Stomach (tissue), 9 donors: ENCODE measurements around the gene VMP1. TPM values are rescaled to one million over a fixed set of nuclear protein-coding genes. Genes with fewer than 3 reads are reported as not detected.
A peak's percentile ranks its signal among the peaks of the same experiment; 100 is the strongest.

Source experiments
- DNase-seq, 2 donors: peaks; one replicate each; pipeline versions ENCODE4 v3.0.0 to v3.0.0-alpha.2; 2013 to 2019
- H3K27ac ChIP-seq, 5 donors: fragments of 200-600 bp in 4 of 5; sonication (generic) in 4 of 5; one replicate each; pipeline ENCODE4 v1.5.1; 2013 to 2019; ENCODE audit warnings: mild to moderate bottlenecking in 1 of 5, moderate library complexity in 1 of 5
- H3K27me3 ChIP-seq, 3 donors: fragments of 200-600 bp; sonication (generic); one replicate each; pipeline ENCODE4 v1.5.1; 2017 to 2019; ENCODE audit warnings: mixed run types in 1 of 3
- H3K36me3 ChIP-seq, 4 donors: fragments of 200-600 bp; sonication (generic); 1 replicate in 3 of 4; 2 replicates in 1 of 4; pipeline ENCODE4 v1.5.1; 2016 to 2019
- H3K4me1 ChIP-seq, 4 donors: fragments of 200-600 bp; sonication (generic); one replicate each; pipeline ENCODE4 v1.5.1; 2016 to 2019
- H3K4me3 ChIP-seq, 4 donors: fragments of 200-600 bp; sonication (generic) in 3 of 4; one replicate each; pipeline ENCODE4 v1.5.1; 2016 to 2019; ENCODE audit warnings: mild to moderate bottlenecking in 1 of 4
- H3K9me3 ChIP-seq, 4 donors: fragments of 200-600 bp; sonication (generic); one replicate each; pipeline ENCODE4 v1.5.1; 2016 to 2019
- EP300 ChIP-seq: sonication (generic); formaldehyde crosslinking; IDR thresholded peaks from one replicate; pipeline ENCODE4 v1.6.1; 2017; ENCODE audit warnings: antibody characterized with exemption
- POLR2A ChIP-seq, 4 donors: fragments of 450-650 bp; IDR thresholded peaks; one replicate each; pipeline ENCODE4 v1.6.1; 2016; ENCODE audit warnings: antibody characterized with exemption in 4 of 4, control low read depth in 2 of 4, mild to moderate bottlenecking in 1 of 4, moderate library complexity in 1 of 4
- POLR2AphosphoS5 ChIP-seq, 3 donors: sonication (generic); formaldehyde crosslinking; IDR thresholded peaks; one replicate each; pipeline ENCODE4 v1.6.1; 2016; ENCODE audit warnings: antibody characterized with exemption in 3 of 3
- WGBS, 5 donors: extraction: QIAGEN DNeasy Blood & Tissue Kit in 3 of 5; methylation state at CpG; one replicate each; pipeline versions ENCODE4 v1.1.5 to v1.1.7; 2013 to 2018; 5-methylcytosine and 5-hydroxymethylcytosine counted together
- intact Hi-C: fragments of 100-400 bp; cut with DNase I; formaldehyde crosslinking; loops from one replicate; pipeline ENCODE4 v1.15.1; 2023; ENCODE audit warnings: low total_unique reads
- polyA plus RNA-seq, 3 donors: library from polyadenylated mRNA; stranded (reverse); fragments of 200-250 nt; gene quantifications; one replicate each; pipeline ENCODE4 v1.2.3, GENCODE V29; 2013
- total RNA-seq, 5 donors: library from RNA; depleted of rRNA; stranded (reverse); fragments of >200 nt; gene quantifications; one replicate each; pipeline versions ENCODE4 v1.1.0 to v1.2.3, GENCODE V29; 2014 to 2016
- TF ChIP-seq, protein P1 (sequence below), 7 experiments: fragments of 450-650 bp in 4 of 7; fragments of 200-600 bp in 3 of 7; sonication (generic) in 3 of 7; IDR thresholded peaks; one replicate each; pipeline ENCODE4 v1.5.1; 2016 to 2019; ENCODE audit warnings: antibody characterized with exemption in 7 of 7, control low read depth in 2 of 7, mild to moderate bottlenecking in 1 of 7
- donor health status: healthy with polysubstance abuse.
- donor health status: Bipolar disorder and iron deficiency.
- donor health status: healthy.

The VMP1 gene
- total and polyA plus RNA-seq, 8 donors: 24.4 to 562 (median 155) TPM

DNA sequence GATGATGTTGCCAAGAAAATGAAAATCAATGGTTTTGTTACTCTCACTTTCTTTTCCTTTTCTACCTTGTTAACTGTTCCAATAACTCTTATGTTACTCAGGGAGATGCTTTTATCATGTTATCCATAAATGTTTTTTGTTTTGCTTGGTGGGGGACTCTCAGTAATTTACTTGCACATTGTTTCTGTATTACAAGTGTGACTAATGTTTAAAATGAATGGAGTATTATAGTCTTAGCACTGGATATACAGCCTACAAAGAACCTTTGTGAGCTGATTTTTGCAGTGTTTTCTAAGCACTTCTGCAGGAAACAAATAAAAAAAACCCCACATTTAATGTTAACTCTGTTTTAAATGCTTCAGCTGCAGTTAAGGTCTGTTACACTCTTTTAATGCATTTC lies 12.1 kb downstream of the VMP1 start:
- no peaks in the 10 kb centered on the region for H3K36me3 ChIP-seq
- H3K27ac ChIP-seq: no peak overlapping the region
- intact Hi-C loops: no loop called here
- H3K27me3 ChIP-seq: no peaks in the 10 kb centered on the region
- no peak overlapping the region for H3K4me3 ChIP-seq
- DNase-seq: no peak
- no peak for TF ChIP-seq POLR2AphosphoS5 (IDR thresholded peaks at IDR 0.05)
- TF ChIP-seq, protein P1, sequence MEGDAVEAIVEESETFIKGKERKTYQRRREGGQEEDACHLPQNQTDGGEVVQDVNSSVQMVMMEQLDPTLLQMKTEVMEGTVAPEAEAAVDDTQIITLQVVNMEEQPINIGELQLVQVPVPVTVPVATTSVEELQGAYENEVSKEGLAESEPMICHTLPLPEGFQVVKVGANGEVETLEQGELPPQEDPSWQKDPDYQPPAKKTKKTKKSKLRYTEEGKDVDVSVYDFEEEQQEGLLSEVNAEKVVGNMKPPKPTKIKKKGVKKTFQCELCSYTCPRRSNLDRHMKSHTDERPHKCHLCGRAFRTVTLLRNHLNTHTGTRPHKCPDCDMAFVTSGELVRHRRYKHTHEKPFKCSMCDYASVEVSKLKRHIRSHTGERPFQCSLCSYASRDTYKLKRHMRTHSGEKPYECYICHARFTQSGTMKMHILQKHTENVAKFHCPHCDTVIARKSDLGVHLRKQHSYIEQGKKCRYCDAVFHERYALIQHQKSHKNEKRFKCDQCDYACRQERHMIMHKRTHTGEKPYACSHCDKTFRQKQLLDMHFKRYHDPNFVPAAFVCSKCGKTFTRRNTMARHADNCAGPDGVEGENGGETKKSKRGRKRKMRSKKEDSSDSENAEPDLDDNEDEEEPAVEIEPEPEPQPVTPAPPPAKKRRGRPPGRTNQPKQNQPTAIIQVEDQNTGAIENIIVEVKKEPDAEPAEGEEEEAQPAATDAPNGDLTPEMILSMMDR (IDR thresholded peaks at IDR 0.05): no peak
- no peak for TF ChIP-seq POLR2A (IDR thresholded peaks at IDR 0.05)
- no peak for TF ChIP-seq EP300
- no peaks in the 10 kb centered on the region for H3K9me3 ChIP-seq
- H3K4me1 ChIP-seq: peaks cover 8 to 54% (median 32%) of the 10 kb centered on the region in 4 donors

DNA sequence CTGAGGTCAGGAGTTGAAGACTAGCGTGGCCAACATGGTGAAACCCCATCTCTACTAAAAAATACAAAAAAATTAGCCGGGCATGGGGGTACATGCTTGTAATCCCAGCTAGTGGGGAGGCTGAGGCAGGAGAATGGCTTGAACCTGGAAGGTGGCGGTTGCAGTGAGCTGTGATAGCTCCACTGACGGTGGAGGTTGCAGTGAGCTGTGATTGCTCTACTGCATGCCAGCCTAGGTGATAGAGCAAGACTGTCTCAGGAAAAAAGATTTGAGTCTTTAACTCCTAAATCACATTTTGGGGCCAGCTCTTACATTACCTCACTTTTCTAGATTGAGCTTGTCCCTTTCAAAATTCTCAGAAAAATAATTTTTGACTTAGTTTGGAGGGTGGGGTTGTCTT lies 15.2 kb downstream of the VMP1 start:
- Histone ChIP-seq H3K27me3 (no peaks in the 10 kb centered on the region), H3K4me3 (no peak overlapping the region), H3K27ac (peak overlapping the region in 4 of 5 donors; percentile 33 to 85 (median 58)), H3K4me1 (peaks cover 29 to 68% (median 46%) of the 10 kb centered on the region in 4 donors), H3K36me3 (no peaks in the 10 kb centered on the region), H3K9me3 (no peaks in the 10 kb centered on the region)
- TF ChIP-seq, protein P1 (IDR thresholded peaks at IDR 0.05): no peak
- TF ChIP-seq EP300: no peak
- TF ChIP-seq POLR2A (IDR thresholded peaks at IDR 0.05): no peak
- no peak for TF ChIP-seq POLR2AphosphoS5 (IDR thresholded peaks at IDR 0.05)
- intact Hi-C loops: no loop called here
- 83 to 90% (median 88%) methylated on average over 4 of the region's 4 CpGs for WGBS, 5 donors
- DNase-seq: no peak

DNA sequence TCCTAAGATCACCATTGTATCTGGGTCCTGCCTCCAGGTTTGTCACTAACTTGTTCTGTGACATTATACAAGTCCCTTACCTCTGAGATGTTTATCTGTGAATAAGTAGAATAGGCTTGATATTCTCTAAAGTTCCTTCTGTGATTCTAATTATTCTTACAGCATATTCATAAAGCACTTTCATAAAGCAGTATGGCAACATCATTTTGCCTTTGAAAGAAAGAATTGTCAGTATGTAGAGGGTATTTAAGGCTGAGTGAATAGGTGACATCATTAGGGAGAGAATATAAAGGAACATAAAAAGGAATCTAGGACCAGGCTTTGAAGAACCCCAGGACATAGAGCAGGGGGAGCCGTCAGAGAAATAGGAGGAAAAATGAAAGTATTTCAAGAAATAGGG lies 15.6 kb downstream of the VMP1 start:
- no peak for DNase-seq
- intact Hi-C loops: no loop called here
- H3K27me3 ChIP-seq: no peaks in the 10 kb centered on the region
- H3K27ac ChIP-seq: peak overlapping the region in 4 of 5 donors; percentile 33 to 85 (median 58)
- no peaks in the 10 kb centered on the region for H3K36me3 ChIP-seq
- H3K4me1 ChIP-seq: peaks cover 32 to 72% (median 48%) of the 10 kb centered on the region in 4 donors
- no peaks in the 10 kb centered on the region for H3K9me3 ChIP-seq
- 20 to 28% (median 25%) methylated on average over 1 of the region's 1 CpG for WGBS, 5 donors
- H3K4me3 ChIP-seq: no peak overlapping the region
- TF ChIP-seq POLR2AphosphoS5 (IDR thresholded peaks at IDR 0.05) (no peak), EP300 (no peak)

DNA sequence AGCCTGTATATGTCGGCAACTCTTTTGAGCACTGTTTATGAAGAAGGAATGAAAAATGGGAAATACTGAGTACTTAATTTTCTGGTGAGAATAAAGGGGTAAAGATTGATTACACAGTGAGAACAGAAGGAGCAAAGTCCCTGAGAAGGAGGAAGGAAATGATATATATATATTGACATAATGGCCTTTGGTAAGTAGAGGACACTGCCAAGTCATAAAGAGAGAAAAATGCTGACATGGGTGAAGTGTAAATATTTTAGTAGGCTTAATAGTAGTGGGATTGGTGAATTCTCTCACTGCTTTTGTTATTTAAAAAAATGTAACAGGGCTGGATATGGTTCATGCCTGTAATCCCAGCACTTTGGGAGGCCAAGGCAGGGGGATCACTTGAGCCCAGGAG lies 16.2 kb downstream of the VMP1 start:
- Histone ChIP-seq H3K9me3 (no peaks in the 10 kb centered on the region), H3K4me1 (peaks cover 36 to 78% (median 53%) of the 10 kb centered on the region in 4 donors), H3K36me3 (no peaks in the 10 kb centered on the region), H3K27ac (peak overlapping the region; percentile 33 to 85 (median 60)), H3K4me3 (no peak overlapping the region), H3K27me3 (no peaks in the 10 kb centered on the region)
- DNase-seq: peak in 1 of 2 donors; percentile 45
- TF ChIP-seq, protein P1 (IDR thresholded peaks at IDR 0.05): no peak
- no peak for TF ChIP-seq POLR2AphosphoS5 (IDR thresholded peaks at IDR 0.05)
- WGBS, 5 donors: 28 to 39% (median 32%) methylated on average over 1 of the region's 1 CpG
- intact Hi-C loops: no loop called here

DNA sequence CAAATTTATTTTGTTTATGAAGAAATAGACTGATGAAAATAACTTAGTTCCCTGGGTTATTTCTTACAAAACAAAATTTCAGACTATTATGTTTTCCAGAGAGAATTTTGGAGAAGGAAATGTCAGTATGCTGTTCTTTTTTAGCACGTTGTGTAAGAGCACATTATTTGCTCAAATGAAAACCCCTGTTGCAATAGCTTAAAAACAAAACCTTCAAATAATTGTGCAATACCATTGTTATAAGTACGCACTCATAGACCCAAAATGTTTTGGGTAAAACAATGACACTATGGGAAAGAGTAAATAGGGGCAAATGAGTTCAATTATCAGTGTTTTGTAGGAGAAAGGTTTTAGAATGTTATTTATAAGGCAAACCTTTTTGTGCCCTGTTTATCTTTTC lies 18.2 kb downstream of the VMP1 start:
- peaks cover 38 to 82% (median 55%) of the 10 kb centered on the region in 4 donors for H3K4me1 ChIP-seq
- no peaks in the 10 kb centered on the region for H3K27me3 ChIP-seq
- TF ChIP-seq POLR2A (IDR thresholded peaks at IDR 0.05) (no peak), EP300 (no peak), POLR2AphosphoS5 (IDR thresholded peaks at IDR 0.05) (no peak)
- TF ChIP-seq, protein P1 (IDR thresholded peaks at IDR 0.05): no peak
- DNase-seq: no peak
- intact Hi-C loops: no loop called here
- H3K4me3 ChIP-seq: no peak overlapping the region
- H3K27ac ChIP-seq: peak overlapping the region in 4 of 5 donors; percentile 38 to 85 (median 52)
- no peaks in the 10 kb centered on the region for H3K36me3 ChIP-seq
- H3K9me3 ChIP-seq: no peaks in the 10 kb centered on the region
- 20 to 58% (median 30%) methylated on average over 2 of the region's 2 CpGs for WGBS, 5 donors
